ENCODE results near the gene PRKCE.

- TF ChIP-seq CTCF (IDR thresholded peaks at IDR 0.05), result no peak
- TF ChIP-seq POLR2AphosphoS5 (IDR thresholded peaks at IDR 0.05; ENCODE audit: low read depth, low read length), result no peak
- TF ChIP-seq, protein P1, sequence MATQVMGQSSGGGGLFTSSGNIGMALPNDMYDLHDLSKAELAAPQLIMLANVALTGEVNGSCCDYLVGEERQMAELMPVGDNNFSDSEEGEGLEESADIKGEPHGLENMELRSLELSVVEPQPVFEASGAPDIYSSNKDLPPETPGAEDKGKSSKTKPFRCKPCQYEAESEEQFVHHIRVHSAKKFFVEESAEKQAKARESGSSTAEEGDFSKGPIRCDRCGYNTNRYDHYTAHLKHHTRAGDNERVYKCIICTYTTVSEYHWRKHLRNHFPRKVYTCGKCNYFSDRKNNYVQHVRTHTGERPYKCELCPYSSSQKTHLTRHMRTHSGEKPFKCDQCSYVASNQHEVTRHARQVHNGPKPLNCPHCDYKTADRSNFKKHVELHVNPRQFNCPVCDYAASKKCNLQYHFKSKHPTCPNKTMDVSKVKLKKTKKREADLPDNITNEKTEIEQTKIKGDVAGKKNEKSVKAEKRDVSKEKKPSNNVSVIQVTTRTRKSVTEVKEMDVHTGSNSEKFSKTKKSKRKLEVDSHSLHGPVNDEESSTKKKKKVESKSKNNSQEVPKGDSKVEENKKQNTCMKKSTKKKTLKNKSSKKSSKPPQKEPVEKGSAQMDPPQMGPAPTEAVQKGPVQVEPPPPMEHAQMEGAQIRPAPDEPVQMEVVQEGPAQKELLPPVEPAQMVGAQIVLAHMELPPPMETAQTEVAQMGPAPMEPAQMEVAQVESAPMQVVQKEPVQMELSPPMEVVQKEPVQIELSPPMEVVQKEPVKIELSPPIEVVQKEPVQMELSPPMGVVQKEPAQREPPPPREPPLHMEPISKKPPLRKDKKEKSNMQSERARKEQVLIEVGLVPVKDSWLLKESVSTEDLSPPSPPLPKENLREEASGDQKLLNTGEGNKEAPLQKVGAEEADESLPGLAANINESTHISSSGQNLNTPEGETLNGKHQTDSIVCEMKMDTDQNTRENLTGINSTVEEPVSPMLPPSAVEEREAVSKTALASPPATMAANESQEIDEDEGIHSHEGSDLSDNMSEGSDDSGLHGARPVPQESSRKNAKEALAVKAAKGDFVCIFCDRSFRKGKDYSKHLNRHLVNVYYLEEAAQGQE (IDR thresholded peaks at IDR 0.05; ENCODE audit: low read depth, low read length), result no peak
- no peak for TF ChIP-seq TAF1 (IDR thresholded peaks at IDR 0.05; ENCODE audit: borderline replicate concordance, low read depth, low read length)
- TF ChIP-seq TEAD4 (IDR thresholded peaks at IDR 0.05; ENCODE audit: borderline replicate concordance, insufficient read depth), result no peak
- TF ChIP-seq SMC3 (IDR thresholded peaks at IDR 0.05; ENCODE audit: low read depth, low read length), result no peak
- no peak for TF ChIP-seq EP300 (IDR thresholded peaks at IDR 0.05; ENCODE audit: borderline replicate concordance in 1 of 2, low read depth in 1 of 2, low read length in 1 of 2)
- no peak for TF ChIP-seq YY1 (IDR thresholded peaks at IDR 0.05; ENCODE audit: low read depth)
- no peak for TF ChIP-seq MAX (IDR thresholded peaks at IDR 0.05; ENCODE audit: low read depth)
- TF ChIP-seq, protein P2, sequence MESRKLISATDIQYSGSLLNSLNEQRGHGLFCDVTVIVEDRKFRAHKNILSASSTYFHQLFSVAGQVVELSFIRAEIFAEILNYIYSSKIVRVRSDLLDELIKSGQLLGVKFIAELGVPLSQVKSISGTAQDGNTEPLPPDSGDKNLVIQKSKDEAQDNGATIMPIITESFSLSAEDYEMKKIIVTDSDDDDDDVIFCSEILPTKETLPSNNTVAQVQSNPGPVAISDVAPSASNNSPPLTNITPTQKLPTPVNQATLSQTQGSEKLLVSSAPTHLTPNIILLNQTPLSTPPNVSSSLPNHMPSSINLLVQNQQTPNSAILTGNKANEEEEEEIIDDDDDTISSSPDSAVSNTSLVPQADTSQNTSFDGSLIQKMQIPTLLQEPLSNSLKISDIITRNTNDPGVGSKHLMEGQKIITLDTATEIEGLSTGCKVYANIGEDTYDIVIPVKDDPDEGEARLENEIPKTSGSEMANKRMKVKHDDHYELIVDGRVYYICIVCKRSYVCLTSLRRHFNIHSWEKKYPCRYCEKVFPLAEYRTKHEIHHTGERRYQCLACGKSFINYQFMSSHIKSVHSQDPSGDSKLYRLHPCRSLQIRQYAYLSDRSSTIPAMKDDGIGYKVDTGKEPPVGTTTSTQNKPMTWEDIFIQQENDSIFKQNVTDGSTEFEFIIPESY (IDR thresholded peaks at IDR 0.05; ENCODE audit: borderline replicate concordance, low read depth), result no peak
- no peak for TF ChIP-seq RAD21 (IDR thresholded peaks at IDR 0.05; ENCODE audit: low read length)
- TF ChIP-seq EZH2phosphoT487 (IDR thresholded peaks at IDR 0.05; ENCODE audit: borderline replicate concordance, low read depth), result no peak
- no peak for TF ChIP-seq FOXM1 (IDR thresholded peaks at IDR 0.05; ENCODE audit: low read depth)
- no peak for TF ChIP-seq GABPA (IDR thresholded peaks at IDR 0.05; ENCODE audit: low read depth)
Observed at GRCh38 chr2:45850558-45850957, 199.1 kb downstream of the PRKCE start.

Measured in SK-N-SH (cell line).